Sigmoid colon (tissue), 4 donors: ENCODE measurements around the gene NUDT3.

Experiments
- EP300 ChIP-seq, 4 donors: sonication (generic); formaldehyde crosslinking; IDR thresholded peaks; one replicate each; pipeline ENCODE4 v1.6.1; 2017; ENCODE audit warnings: antibody characterized with exemption in 4 of 4
- POLR2A ChIP-seq, 2 donors: fragments of 450-650 bp; IDR thresholded peaks; one replicate each; pipeline ENCODE4 v1.6.1; 2016; ENCODE audit warnings: antibody characterized with exemption in 2 of 2, mild to moderate bottlenecking in 2 of 2, moderate library complexity in 2 of 2
- POLR2AphosphoS5 ChIP-seq, 4 donors: sonication (generic); formaldehyde crosslinking; IDR thresholded peaks; one replicate each; pipeline ENCODE4 v1.6.1; 2017; ENCODE audit warnings: antibody characterized with exemption in 4 of 4
- TF ChIP-seq, protein P1 (sequence below), 4 experiments: fragments of 450-650 bp in 3 of 4; fragments of 200-600 bp in 1 of 4; IDR thresholded peaks; one replicate each; pipeline ENCODE4 v1.5.1; 2016 to 2019; ENCODE audit warnings: antibody characterized with exemption in 4 of 4, mild to moderate bottlenecking in 3 of 4, moderate library complexity in 2 of 4

DNA sequence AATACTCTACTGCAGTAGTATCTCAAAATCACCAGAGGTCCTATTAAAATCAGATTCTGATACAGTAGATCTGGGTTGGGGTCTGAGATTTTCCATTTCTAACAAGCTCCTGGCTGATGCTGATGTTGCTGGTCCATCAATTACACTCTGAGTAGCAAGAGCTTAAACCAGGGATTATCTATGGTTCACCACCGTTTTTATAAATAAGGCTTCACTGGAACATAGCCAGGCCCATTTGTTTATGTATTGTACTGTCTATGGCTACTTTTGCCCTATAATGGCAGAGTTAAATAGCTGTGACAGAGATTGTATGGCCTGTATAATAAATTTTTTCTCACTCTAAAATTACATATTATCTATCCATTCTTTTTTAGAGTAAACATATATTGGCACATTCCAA is 53.0 kb downstream of the NUDT3 start:
- TF ChIP-seq POLR2A (IDR thresholded peaks at IDR 0.05) (no peak), EP300 (IDR thresholded peaks at IDR 0.05) (no peak), POLR2AphosphoS5 (IDR thresholded peaks at IDR 0.05) (no peak)
- TF ChIP-seq, protein P1, sequence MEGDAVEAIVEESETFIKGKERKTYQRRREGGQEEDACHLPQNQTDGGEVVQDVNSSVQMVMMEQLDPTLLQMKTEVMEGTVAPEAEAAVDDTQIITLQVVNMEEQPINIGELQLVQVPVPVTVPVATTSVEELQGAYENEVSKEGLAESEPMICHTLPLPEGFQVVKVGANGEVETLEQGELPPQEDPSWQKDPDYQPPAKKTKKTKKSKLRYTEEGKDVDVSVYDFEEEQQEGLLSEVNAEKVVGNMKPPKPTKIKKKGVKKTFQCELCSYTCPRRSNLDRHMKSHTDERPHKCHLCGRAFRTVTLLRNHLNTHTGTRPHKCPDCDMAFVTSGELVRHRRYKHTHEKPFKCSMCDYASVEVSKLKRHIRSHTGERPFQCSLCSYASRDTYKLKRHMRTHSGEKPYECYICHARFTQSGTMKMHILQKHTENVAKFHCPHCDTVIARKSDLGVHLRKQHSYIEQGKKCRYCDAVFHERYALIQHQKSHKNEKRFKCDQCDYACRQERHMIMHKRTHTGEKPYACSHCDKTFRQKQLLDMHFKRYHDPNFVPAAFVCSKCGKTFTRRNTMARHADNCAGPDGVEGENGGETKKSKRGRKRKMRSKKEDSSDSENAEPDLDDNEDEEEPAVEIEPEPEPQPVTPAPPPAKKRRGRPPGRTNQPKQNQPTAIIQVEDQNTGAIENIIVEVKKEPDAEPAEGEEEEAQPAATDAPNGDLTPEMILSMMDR (IDR thresholded peaks at IDR 0.05): no peak
